GM12878 (cell line): Measurements from ENCODE around the gene PUM2. TPM values are rescaled to one million over a fixed set of nuclear protein-coding genes. Genes with fewer than 3 reads are reported as not detected.

ENCODE experiments used
- ATAC-seq: fragments of 200-7000 bp; cut with Tn5 transposase; 3 replicates; pipeline ENCODE4 v1.9.1; 2020; ENCODE audit warnings: mild to moderate bottlenecking, moderate library complexity
- BruUV-seq: library from RNA; stranded (reverse); fragments of 400-500 nt; replicated peaks from 2 replicates; lab custom pipeline; 2021; lab: Mats Ljungman, UMichigan
- CTCF ChIA-PET: fragments of 300-600 bp; sonication (Branson Sonifier 250); formaldehyde crosslinking; extraction: SDS; loops from one replicate; lab custom pipeline; 2021; ENCODE audit warnings: inconsistent platforms; lab: Yijun Ruan, JAX
- POLR2A ChIA-PET: fragments of 350-600 bp; formaldehyde crosslinking; extraction: SDS; loops from one replicate; lab custom pipeline; 2021; ENCODE audit warnings: inconsistent platforms; lab: Charles Lee
- RAD21 ChIA-PET: fragments of 300-600 bp; sonication (Branson Sonifier 250); formaldehyde crosslinking; loops from one replicate; lab custom pipeline; 2023; ENCODE audit warnings: antibody characterized with exemption; ENCODE audit not compliant: unreplicated experiment; lab: Charles Lee
- SMC1A ChIA-PET: fragments of 300-600 bp; sonication (Branson Sonifier 250); formaldehyde crosslinking; loops from one replicate; lab custom pipeline; 2023; ENCODE audit not compliant: unreplicated experiment, uncharacterized antibody; lab: Charles Lee
- DNase-seq: peaks from one replicate; pipeline ENCODE4 v3.0.0-alpha.2; 2011; ENCODE audit warnings: low read depth, low spot score
- FAIRE-seq: peaks from 3 replicates; lab custom pipeline; 2011; peaks lifted over from hg19 to GRCh38; lab: Jason Lieb, UNC
- H2AFZ ChIP-seq: 2 replicates; pipeline ENCODE4 v1.6.0; 2011; ENCODE audit warnings: low read depth, low read length, control low read depth; ENCODE audit not compliant: control insufficient read depth
- H3K27ac ChIP-seq: 2 replicates; pipeline ENCODE4 v1.5.1; 2011; ENCODE audit warnings: control low read depth; ENCODE audit not compliant: control insufficient read depth, insufficient read depth
- H3K27me3 ChIP-seq, 2 experiments: replicated peaks in 1 of 2; 2 replicates each; pipeline versions ENCODE4 v1.6.0 to v1.6.1; 2011; ENCODE audit warnings: low read length in 1 of 2; ENCODE audit not compliant: control insufficient read depth in 2 of 2, insufficient read depth in 2 of 2
- H3K36me3 ChIP-seq, 2 experiments: 2 replicates each; pipeline ENCODE4 v1.5.1; 2011; ENCODE audit warnings: low read length in 1 of 2; ENCODE audit not compliant: control insufficient read depth in 2 of 2, insufficient read depth in 2 of 2
- H3K4me1 ChIP-seq: 2 replicates; pipeline ENCODE4 v1.6.1; 2011; ENCODE audit warnings: mild to moderate bottlenecking, low read length, moderate library complexity, mixed read lengths; ENCODE audit not compliant: control insufficient read depth, insufficient read depth
- H3K4me2 ChIP-seq: 2 replicates; pipeline ENCODE4 v1.6.0; 2011; ENCODE audit warnings: control low read depth; ENCODE audit not compliant: control insufficient read depth, insufficient read depth
- H3K4me3 ChIP-seq: fragments of 200-600 bp; sonication (generic); 2 replicates; pipeline ENCODE4 v1.5.1; 2016
- H3K79me2 ChIP-seq: 2 replicates; pipeline ENCODE4 v1.6.0; 2011; ENCODE audit warnings: low read length; ENCODE audit not compliant: control insufficient read depth, insufficient read depth
- H3K9ac ChIP-seq: 2 replicates; pipeline ENCODE4 v1.8.0; 2011; ENCODE audit warnings: low read length, control low read depth, mixed read lengths; ENCODE audit not compliant: control insufficient read depth, insufficient read depth
- H3K9me3 ChIP-seq: replicated peaks from 3 replicates; pipeline ENCODE4 v1.5.1; 2011; ENCODE audit warnings: mild to moderate bottlenecking, low read length; ENCODE audit not compliant: control insufficient read depth, insufficient read depth
- H4K20me1 ChIP-seq: 2 replicates; pipeline ENCODE4 v1.6.0; 2011; ENCODE audit not compliant: control insufficient read depth, insufficient read depth
- BMI1 ChIP-seq: fragments of 450-650 bp; IDR thresholded peaks from 2 replicates; pipeline ENCODE4 v1.6.1; 2016; ENCODE audit warnings: mild to moderate bottlenecking, moderate library complexity, borderline replicate concordance
- CBX5 ChIP-seq: sonication (generic); IDR thresholded peaks from 2 replicates; pipeline ENCODE4 v1.6.1; 2016; ENCODE audit warnings: low read depth, moderate library complexity, mild to moderate bottlenecking, inconsistent platforms
- CHD1 ChIP-seq: IDR thresholded peaks from 2 replicates; pipeline ENCODE4 v1.6.1; 2012; ENCODE audit warnings: low read depth, low read length, improper control_type of control experiment
- FOS ChIP-seq: IDR thresholded peaks from 3 replicates; pipeline ENCODE4 v1.6.1; 2011; ENCODE audit warnings: borderline replicate concordance; ENCODE audit not compliant: insufficient read length; ENCODE audit errors: extremely low read depth
- IKZF1 ChIP-seq: fragments of 450-650 bp; conservative IDR thresholded peaks from 2 replicates; pipeline ENCODE4 v1.6.1; 2017; ENCODE audit warnings: antibody characterized with exemption, mild to moderate bottlenecking
- MLLT1 ChIP-seq: fragments of 450-650 bp; IDR thresholded peaks from 2 replicates; pipeline ENCODE4 v1.6.1; 2016; ENCODE audit warnings: mild to moderate bottlenecking
- RAD21 ChIP-seq: IDR thresholded peaks from 2 replicates; pipeline ENCODE4 v1.6.1; 2011; ENCODE audit warnings: mild to moderate bottlenecking, low read depth, low read length, moderate library complexity; ENCODE audit not compliant: insufficient read depth
- TARDBP ChIP-seq: IDR thresholded peaks from 2 replicates; pipeline ENCODE4 v1.6.1; 2016; ENCODE audit warnings: borderline replicate concordance
- TCF3 ChIP-seq: IDR thresholded peaks from 2 replicates; pipeline ENCODE4 v1.6.1; 2012; ENCODE audit warnings: low read depth, mild to moderate bottlenecking, low read length, borderline replicate concordance; ENCODE audit not compliant: insufficient read depth
- ZBED1 ChIP-seq: IDR thresholded peaks from 2 replicates; pipeline ENCODE4 v1.6.1; 2016; ENCODE audit warnings: borderline replicate concordance
- ZBTB11 ChIP-seq: fragments of 450-650 bp; formaldehyde crosslinking; IDR thresholded peaks from 2 replicates; pipeline ENCODE4 v1.5.0; 2022; ENCODE audit warnings: mild to moderate bottlenecking, missing genetic modification characterization
- WGBS: methylation state at CpG from one replicate; pipeline ENCODE4 v1.1.6; 2016; ENCODE audit warnings: low lambda C conversion rate; ENCODE audit not compliant: insufficient replicate concordance, insufficient coverage; ENCODE audit errors: missing lambda C conversion rate; 5-methylcytosine and 5-hydroxymethylcytosine counted together
- in situ Hi-C: fragments of 300-500 bp; cut with MboI; formaldehyde crosslinking; loops from 9 replicates; pipeline ENCODE4 v1.14.3; 2018; ENCODE audit warnings: mixed read lengths
- intact Hi-C: fragments of 100-400 bp; cut with micrococcal nuclease; formaldehyde crosslinking; loops from one replicate; pipeline ENCODE4 v1.14.2; 2022; ENCODE audit not compliant: unreplicated experiment
- polyA plus RNA-seq, 11 experiments: library from polyadenylated mRNA; depleted of rRNA in 4 of 11; unstranded in 6 of 11; stranded (reverse) in 5 of 11; fragments of >200 nt; fragmentation: Nextera tagmentation in 4 of 11; fragmentation: Illumina TruSeq in 1 of 11; extraction: Ambion mirVana in 4 of 11; extraction: Trizol in 1 of 11; gene quantifications; 1 replicate in 1 of 11; 2 replicates in 10 of 11; pipeline versions ENCODE4 v1.2.1 to v1.2.3, GENCODE V29; 2011 to 2016; ENCODE audit warnings: inconsistent platforms in 2 of 11, missing spikeins in 2 of 11, low read depth in 1 of 11
- total RNA-seq, 4 experiments: library from RNA; depleted of rRNA in 3 of 4; stranded (reverse); fragments of >200 nt in 3 of 4; fragmentation: Illumina TruSeq in 1 of 4; extraction: Trizol in 1 of 4; gene quantifications; 2 replicates each; pipeline versions ENCODE4 v1.2.1 to v1.2.3, GENCODE V29; 2013 to 2021
- TF ChIP-seq, protein P1 (sequence below): fragments of 150-350 bp; IDR thresholded peaks from 2 replicates; pipeline ENCODE4 v1.6.1; 2014; ENCODE audit warnings: mild to moderate bottlenecking, low read depth, low read length
- TF ChIP-seq, protein P2 (sequence below): fragments of 450-650 bp; IDR thresholded peaks from 2 replicates; pipeline ENCODE4 v1.6.1; 2018; ENCODE audit warnings: borderline replicate concordance, mild to moderate bottlenecking; ENCODE audit not compliant: partially characterized antibody

Gene PUM2
- total and polyA plus RNA-seq, 10 of the 15 experiments (the other 5 are each of a cell fraction or from before 2014, with no cell fraction given), result 14.5 to 87.6 (median 29.4) TPM

GRCh38 chr2:20353241-20353992 is 2.8 kb upstream of the PUM2 start:
- no peak overlapping the region; the same call in 1 of the 2 replicates for H2AFZ ChIP-seq
- H3K9ac ChIP-seq, result no peak overlapping the region
- in situ Hi-C loops (no loop called here), intact Hi-C loops (no loop called here)
- no peaks in the 10 kb centered on the region for H3K27me3 ChIP-seq
- DNase-seq, result no peak
- H4K20me1 ChIP-seq, result peaks cover 4% of the 10 kb centered on the region; the same call in 1 of the 2 replicates
- no TSS peak for BruUV-seq
- no peak overlapping the region for H3K4me2 ChIP-seq
- peaks cover 15% of the 10 kb centered on the region for H3K4me1 ChIP-seq
- H3K27ac ChIP-seq, result no peak overlapping the region
- ChIA-PET RAD21 (interaction anchor here (0.7 to 1.1 kb wide), 2 partner anchors 27 to 58 kb away, joined by 3 read pairs; no protein-coding TSS in a partner anchor), CTCF (interaction anchor here (0.7 to 4.3 kb wide), 4 partner anchors 10 to 86 kb away, joined by 3 to 29 read pairs (median 4); no protein-coding TSS in a partner anchor), SMC1A (interaction anchor here (0.8 to 1.9 kb wide), 8 partner anchors 11 to 58 kb away, joined by 3 to 5 read pairs (median 4); no protein-coding TSS in a partner anchor), POLR2A (interaction anchor here (2.8 kb wide), 1 partner anchor 12 kb away, joined by 11 read pairs; no protein-coding TSS in a partner anchor)
- no peak for ATAC-seq
- H3K9me3 ChIP-seq, result no peaks in the 10 kb centered on the region
- FAIRE-seq, result no peak
- 86% methylated on average over 9 of the region's 9 CpGs for WGBS
- H3K36me3 ChIP-seq, result peaks cover 0 to 1% of the 10 kb centered on the region in 2 experiments; a peak in 2 of 4 replicates
- no peak overlapping the region for H3K4me3 ChIP-seq
- TF ChIP-seq IKZF1 (no peak), TARDBP (no peak), ZBTB11 (CRISPR knock-in tag) (no peak), FOS (no peak), CHD1 (no peak), RAD21 (no peak), TCF3 (no peak), MLLT1 (no peak), CBX5 (no peak), BMI1 (no peak), ZBED1 (no peak)
- TF ChIP-seq, protein P1, sequence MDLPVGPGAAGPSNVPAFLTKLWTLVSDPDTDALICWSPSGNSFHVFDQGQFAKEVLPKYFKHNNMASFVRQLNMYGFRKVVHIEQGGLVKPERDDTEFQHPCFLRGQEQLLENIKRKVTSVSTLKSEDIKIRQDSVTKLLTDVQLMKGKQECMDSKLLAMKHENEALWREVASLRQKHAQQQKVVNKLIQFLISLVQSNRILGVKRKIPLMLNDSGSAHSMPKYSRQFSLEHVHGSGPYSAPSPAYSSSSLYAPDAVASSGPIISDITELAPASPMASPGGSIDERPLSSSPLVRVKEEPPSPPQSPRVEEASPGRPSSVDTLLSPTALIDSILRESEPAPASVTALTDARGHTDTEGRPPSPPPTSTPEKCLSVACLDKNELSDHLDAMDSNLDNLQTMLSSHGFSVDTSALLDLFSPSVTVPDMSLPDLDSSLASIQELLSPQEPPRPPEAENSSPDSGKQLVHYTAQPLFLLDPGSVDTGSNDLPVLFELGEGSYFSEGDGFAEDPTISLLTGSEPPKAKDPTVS, result no peak
- TF ChIP-seq, protein P2, sequence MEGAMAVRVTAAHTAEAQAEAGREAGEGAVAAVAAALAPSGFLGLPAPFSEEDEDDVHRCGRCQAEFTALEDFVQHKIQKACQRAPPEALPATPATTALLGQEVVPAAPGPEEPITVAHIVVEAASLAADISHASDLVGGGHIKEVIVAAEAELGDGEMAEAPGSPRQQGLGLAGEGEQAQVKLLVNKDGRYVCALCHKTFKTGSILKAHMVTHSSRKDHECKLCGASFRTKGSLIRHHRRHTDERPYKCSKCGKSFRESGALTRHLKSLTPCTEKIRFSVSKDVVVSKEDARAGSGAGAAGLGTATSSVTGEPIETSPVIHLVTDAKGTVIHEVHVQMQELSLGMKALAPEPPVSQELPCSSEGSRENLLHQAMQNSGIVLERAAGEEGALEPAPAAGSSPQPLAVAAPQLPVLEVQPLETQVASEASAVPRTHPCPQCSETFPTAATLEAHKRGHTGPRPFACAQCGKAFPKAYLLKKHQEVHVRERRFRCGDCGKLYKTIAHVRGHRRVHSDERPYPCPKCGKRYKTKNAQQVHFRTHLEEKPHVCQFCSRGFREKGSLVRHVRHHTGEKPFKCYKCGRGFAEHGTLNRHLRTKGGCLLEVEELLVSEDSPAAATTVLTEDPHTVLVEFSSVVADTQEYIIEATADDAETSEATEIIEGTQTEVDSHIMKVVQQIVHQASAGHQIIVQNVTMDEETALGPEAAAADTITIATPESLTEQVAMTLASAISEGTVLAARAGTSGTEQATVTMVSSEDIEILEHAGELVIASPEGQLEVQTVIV, result no peak
- H3K79me2 ChIP-seq, result peaks cover 21% of the 10 kb centered on the region
